HG03565 (cell line): ENCODE data around the gene FAM107B.
"Not testable (repeated sequence)": the region's sequence is repeated elsewhere in the genome, so short reads cannot be mapped to it uniquely, and the experiment has no call there.

Source experiments
- ATAC-seq: cut with Tn5 transposase; IDR thresholded peaks from one replicate; pipeline ENCODE4 v1.9.1; 2021; ENCODE audit warnings: mild to moderate bottlenecking, moderate library complexity; ENCODE audit not compliant: unreplicated experiment

The FAM107B gene

GRCh38 chr10:14774797-14775196 lies at the start of gene FAM107B:
FAM107B (minus strand) TSS chr10:14774897; CDS start chr10:14774663, 234 bp downstream.
- no peak for ATAC-seq

GRCh38 chr10:14823966-14824365 lies 49.3 kb upstream of the FAM107B start:
- ATAC-seq, result no peak

DNA sequence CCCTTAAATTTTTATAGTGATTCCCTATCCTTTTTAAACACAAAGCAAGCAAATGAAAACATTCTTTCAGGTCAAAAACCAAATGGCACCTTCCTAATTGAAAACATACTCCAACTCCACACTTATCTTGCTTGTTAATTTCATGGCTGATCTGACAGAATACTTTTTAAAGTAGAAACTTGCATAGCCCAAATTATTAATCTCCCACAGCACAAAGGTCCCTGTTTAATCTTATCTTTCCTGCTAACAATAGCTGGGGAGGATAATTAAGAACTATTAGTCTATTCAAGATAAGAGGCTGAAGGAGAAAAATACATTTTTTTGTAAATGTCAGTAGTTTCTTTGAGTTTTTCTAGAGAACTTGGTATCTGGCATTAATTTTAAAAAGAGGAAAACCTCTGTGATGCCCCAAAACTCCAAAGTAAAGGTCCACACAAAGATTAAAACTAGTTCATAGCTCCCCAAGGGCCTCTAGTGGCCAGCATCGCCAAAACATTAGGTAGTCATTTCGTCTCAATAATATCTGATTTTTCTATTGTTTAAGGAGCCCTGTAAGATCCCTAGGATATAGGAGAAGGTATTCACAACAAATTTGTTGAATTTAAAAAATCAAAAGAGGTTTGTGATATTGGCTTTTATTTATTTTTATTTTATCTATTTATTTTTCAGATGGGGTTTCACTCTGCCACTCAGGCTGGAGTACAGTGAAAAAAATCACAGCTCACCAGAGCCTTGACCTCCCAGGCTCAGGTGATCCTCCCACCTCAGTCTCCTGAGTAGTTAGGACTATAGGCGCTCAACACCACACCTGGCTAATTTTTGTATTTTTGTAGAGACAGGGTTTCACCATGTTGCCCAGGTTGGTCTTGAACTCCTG lies 48.4 kb upstream of the FAM107B start:
- ATAC-seq, result no peak

- no peak for ATAC-seq
These were observed 47.1 kb upstream of the FAM107B start for GRCh38 chr10:14821635-14822375.

GRCh38 chr10:14820775-14821154 lies 46.1 kb upstream of the FAM107B start:
- ATAC-seq, result no peak

DNA sequence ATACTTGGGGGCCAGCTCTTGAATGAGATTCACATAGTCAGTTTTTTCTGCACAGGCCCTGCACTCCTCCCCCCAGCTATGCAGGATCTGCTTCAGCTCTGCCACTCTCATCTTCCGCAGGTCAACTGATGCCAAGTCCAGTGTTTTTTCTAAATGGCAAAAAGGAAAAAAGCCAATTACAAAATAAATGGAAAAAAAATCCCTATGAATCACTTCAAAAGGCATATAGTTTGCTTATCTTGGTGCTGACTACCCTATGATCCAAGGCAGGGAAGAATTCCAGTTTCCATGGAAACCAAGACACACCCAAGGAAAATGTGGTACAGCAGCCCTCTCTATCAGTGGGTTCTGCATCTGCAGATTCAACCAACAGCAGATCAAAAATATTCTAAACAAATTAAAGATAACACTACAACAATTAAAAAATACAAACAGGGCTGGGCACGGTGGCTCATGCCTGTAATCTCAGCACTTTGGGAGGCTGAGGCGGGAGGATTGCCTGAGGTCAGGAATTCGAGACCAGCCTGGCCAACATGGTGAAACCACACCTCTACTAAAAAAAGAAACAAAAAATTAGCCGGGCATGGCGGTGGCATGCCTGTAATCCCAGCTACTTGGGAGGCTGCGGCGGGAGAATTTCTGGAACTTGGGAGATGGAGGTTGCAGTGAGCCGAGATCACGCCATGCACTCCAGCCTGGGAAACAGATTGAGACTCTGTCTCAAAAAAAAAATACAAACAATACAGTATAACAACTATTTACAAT lies 45.5 kb upstream of the FAM107B start:
- no peak for ATAC-seq

- not testable (repeated sequence) for ATAC-seq
These were observed 42.0 kb upstream of the FAM107B start for GRCh38 chr10:14816717-14817116.

DNA sequence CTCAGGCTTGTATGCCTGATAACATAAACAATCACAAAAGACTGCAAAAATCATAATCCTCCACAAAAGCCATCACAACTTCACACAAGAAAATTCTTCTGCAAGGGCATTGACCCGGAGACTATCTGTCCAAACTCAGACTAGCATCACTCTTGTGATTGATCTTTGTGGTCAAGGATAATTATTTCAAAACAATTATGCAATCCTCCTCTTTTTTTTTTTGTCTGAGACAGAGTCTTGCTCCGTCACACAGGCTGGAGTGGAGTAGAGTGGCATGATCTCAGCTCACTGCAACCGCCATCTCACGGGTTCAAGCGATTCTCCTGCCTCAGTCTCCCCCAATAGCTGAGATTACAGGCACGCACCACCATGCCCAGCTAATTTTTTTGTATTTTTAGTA lies 41.0 kb upstream of the FAM107B start:
- no peak for ATAC-seq

DNA sequence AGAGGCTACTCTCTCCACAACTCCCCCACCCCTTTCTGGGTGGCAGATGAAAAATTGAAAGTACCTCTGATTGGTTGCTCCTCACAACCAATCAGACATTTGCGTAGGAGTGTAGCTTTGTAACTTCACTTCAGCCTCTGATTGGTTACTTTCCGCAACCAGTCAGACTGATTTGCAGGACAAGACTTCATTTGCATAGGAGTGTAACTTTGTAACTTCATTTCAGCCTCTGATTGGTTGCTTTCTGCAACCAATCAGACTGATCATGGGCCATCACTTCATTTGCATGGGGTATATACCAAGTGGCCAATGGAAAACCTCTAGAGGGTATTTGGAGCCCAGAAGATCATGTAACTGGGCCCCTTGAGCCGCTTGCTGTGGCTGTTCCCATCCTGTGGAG lies 37.6 kb upstream of the FAM107B start:
- ATAC-seq, result no peak

- ATAC-seq, result no peak
These were observed 36.6 kb upstream of the FAM107B start for GRCh38 chr10:14810969-14811953.

- ATAC-seq, result no peak
These were observed 31.6 kb upstream of the FAM107B start for GRCh38 chr10:14806318-14806717.

DNA sequence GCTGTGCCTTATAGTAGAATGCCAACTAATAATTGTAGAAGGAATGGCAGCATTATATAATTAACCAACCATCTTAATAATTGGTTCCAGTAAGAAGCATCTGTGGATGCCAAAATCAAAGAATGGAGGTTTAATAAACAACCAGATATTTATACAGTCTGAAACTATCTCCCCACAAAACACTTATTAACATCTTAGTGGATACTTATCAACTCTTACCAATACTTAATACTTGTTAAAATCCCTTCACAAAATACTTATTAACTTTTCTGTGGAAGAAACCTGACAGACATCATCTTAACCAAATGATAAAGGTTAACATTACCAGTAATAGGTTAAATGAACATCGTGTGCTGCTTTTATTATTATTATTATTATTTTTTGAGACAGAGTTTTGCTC lies 29.1 kb upstream of the FAM107B start:
- no peak for ATAC-seq

DNA sequence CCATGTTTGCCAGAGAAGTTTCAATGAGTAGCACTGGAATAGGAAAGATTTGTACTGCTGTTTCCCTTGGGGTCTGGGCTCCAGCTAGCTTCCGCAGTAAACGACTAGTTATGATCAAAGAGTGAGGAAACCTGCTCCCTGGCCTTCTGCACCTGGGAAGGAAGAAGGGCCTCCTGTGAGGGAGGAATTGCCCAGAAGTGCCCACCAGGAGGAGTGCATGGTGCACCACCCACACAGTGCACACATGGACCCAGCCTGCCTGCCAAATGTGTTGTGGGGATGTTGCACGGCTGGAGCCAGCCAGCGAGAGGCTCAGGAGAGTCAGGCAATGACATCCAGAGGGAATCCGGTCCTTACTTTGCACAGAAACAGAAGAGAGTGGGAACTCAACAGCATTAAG lies 27.0 kb upstream of the FAM107B start:
- no peak for ATAC-seq

DNA sequence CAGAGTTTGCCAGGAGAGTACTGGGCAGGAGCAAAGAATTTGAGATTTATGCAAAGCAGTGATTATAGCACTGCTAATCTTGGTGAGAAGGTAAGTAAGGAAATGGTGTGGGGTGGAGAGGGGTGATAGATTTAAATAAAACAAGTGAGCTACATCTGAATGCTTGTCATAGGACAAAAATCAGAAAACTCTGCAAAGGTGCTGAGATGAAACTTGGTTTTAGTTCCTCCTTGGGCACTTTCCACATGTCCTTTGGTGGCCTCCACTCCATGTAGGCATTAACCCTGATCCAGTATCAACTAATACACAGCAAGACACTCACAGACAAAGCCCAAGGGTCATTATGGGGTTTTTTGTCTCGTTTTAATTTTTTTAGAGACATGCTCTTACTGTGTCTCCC lies 25.7 kb upstream of the FAM107B start:
- no peak for ATAC-seq

DNA sequence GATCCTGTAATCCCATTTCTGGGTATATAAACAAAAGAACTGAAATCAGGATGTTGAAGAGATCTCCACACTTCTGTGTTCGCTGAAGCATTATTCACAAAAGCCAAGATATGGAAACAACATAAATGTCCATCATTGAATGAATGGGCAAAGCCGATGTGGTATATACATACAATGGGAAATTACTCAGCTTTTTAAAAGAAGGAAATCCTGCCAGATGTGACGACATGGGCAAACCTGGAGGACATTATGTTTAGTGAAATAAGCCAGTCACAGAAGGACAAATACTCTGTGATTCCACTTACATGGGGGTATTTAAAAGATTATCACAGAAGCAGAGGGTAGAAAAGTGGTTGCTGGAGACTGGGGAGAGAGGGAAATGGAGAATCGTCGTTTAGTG lies 23.9 kb upstream of the FAM107B start:
- ATAC-seq, result no peak

DNA sequence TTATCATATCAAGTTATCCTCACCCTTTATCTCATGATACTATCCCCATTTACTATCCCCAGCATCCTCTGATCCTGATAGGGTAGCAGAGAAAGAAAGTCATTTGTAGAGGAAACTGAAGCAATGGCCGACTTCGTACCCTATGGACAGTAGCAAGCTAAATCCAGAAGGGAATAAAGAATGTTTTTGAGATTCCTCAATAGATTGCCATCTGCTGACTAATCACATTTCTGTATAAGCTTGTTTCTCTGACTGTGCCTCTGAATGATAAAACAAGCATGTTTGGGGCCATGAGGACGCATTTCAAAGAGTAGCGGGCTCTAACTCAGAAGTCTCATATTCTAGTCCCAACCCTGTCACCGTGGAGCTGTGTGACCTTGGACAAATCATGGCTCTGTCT lies 13.2 kb upstream of the FAM107B start:
- no peak for ATAC-seq

GRCh38 chr10:14784459-14785055 lies 9.9 kb upstream of the FAM107B start:
- ATAC-seq, result no peak

GRCh38 chr10:14782691-14783363 lies 8.1 kb upstream of the FAM107B start:
- ATAC-seq, result no peak

DNA sequence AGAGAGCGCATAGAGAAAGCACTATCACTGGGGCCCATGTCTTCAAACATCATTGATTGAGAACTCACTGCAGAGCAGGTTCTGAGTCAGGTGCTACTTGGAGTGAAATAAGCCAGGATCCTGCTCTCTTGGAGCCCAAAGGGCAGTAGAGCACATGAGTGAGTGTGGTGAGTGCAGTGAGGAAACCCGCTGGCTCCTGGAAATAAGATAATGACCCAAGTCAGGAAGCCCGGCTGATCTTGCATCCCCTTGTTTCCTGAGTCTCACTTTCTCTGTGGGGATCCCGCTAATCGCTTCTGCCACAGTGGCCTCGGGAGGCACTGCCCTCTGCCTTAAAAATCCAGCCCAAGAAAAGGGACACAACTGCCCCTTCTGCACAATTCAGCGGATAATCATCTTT lies 7.1 kb upstream of the FAM107B start:
- no peak for ATAC-seq
